Activated CD8-positive, alpha-beta T cell treated with anti-CD3 and anti-CD28 coated beads, Interleukin-2, amount 10 ng/mL, durations not matched to agents 7 days and 5 days (primary cell): ENCODE data around the gene PALM. TPM values are rescaled to one million over a fixed set of nuclear protein-coding genes. Genes with fewer than 3 reads are reported as not detected.
A peak's percentile ranks its signal among the peaks of the same experiment; 100 is the strongest.
"Not testable (repeated sequence)": the region's sequence is repeated elsewhere in the genome, so short reads cannot be mapped to it uniquely, and the experiment has no call there.

Source experiments
- ATAC-seq: fragments of 150-1000 bp; cut with Tn5 transposase; one replicate; pipeline ENCODE4 v1.10.0; 2021; ENCODE audit warnings: moderate library complexity
- CTCF ChIA-PET: fragments of 350-600 bp; sonication (Branson Sonifier 250); formaldehyde crosslinking; loops from one replicate; lab custom pipeline; 2021; ENCODE audit warnings: antibody characterized with exemption; lab: Charles Lee
- POLR2A ChIA-PET: fragments of 350-600 bp; sonication (Branson Sonifier 250); formaldehyde crosslinking; loops from one replicate; lab custom pipeline; 2021; ENCODE audit warnings: antibody characterized with exemption; lab: Charles Lee
- DNase-seq: peaks from one replicate; pipeline ENCODE4 v3.0.0-alpha.2; 2020
- H3K27ac Mint-ChIP-seq: one replicate; pipeline ENCODE4 v1.8.0; 2021; ENCODE audit warnings: mild to moderate bottlenecking, mixed read lengths
- H3K27me3 Mint-ChIP-seq: one replicate; pipeline ENCODE4 v1.8.0; 2021; ENCODE audit warnings: low read depth, mixed read lengths
- H3K36me3 Mint-ChIP-seq: one replicate; pipeline ENCODE4 v1.8.0; 2021; ENCODE audit warnings: low read depth, mixed read lengths
- H3K4me1 Mint-ChIP-seq: one replicate; pipeline ENCODE4 v1.8.0; 2021; ENCODE audit warnings: low read depth, mixed read lengths
- H3K4me3 Mint-ChIP-seq: one replicate; pipeline ENCODE4 v1.8.0; 2021; ENCODE audit warnings: mild to moderate bottlenecking, mixed read lengths
- H3K9me3 Mint-ChIP-seq: one replicate; pipeline ENCODE4 v1.8.0; 2022; ENCODE audit warnings: mixed read lengths; ENCODE audit not compliant: insufficient read depth
- total RNA-seq, 2 experiments: library from RNA; stranded (reverse); gene quantifications; one replicate each; pipeline ENCODE4 v1.2.3, GENCODE V29; 2021

The PALM gene
- total RNA-seq, 2 experiments from 2014 or later, result not detected

DNA sequence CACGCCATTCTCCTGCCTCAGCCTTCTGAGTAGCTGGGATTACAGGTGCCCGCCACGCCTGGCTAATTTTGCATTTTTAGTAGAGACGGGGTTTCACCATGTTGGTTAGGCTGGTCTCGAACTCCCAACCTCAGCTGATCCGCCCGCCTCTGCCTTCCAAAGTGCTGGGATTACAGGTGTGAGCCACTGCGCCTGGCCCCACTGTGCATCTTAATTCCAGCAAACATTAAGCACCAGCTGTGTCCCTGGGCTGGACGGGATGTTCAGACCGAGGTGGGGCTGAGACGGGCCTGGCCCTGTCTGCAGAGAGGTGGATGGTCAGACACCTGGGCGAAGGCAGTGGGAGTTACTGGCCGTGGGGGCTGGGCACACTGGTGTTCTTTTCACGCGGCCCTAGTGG lies 20.8 kb downstream of the PALM start:
- H3K27ac Mint-ChIP-seq, H3K4me3 Mint-ChIP-seq, H3K27me3 Mint-ChIP-seq, CTCF ChIA-PET, DNase-seq, H3K36me3 Mint-ChIP-seq, POLR2A ChIA-PET, ATAC-seq, H3K9me3 Mint-ChIP-seq: not testable (repeated sequence)
- peaks cover 16% of the 10 kb centered on the region for H3K4me1 Mint-ChIP-seq

DNA sequence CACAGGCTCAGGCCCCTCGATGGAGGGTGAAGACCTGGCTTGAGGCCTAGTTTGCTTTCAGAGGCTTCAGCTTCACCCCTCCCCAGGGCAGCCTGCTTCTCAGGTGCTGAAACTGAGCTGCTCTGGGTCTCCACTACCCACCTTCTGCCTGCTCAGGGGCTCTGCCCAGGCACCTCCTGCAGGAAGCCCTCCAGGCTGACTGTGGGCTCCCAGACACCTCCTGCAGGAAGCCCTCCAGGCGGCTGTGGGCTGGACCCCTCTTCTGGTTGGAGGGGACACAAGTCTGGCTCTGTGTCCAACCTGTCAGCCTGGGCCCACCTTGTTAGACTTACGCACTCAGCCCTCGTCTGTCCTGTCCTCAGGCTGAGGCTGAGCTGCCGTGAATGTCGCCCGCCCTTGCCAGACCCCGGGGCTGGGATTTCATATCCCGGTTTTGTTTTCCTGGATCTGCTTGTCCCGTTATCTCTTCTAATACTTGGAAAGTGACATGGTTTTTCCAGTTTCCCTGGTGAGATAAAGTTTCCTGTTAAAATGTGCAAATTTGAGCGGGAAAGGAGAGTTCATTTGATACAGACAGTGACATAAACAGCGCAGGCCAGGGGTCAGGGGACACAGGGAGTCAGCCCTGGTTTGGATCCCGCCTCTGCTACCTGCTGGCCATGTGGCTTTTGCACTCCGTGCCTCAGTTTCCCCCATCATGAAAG lies 21.4 kb downstream of the PALM start:
- CTCF ChIA-PET, result no interaction called here
- peaks cover 16% of the 10 kb centered on the region for H3K4me1 Mint-ChIP-seq

DNA sequence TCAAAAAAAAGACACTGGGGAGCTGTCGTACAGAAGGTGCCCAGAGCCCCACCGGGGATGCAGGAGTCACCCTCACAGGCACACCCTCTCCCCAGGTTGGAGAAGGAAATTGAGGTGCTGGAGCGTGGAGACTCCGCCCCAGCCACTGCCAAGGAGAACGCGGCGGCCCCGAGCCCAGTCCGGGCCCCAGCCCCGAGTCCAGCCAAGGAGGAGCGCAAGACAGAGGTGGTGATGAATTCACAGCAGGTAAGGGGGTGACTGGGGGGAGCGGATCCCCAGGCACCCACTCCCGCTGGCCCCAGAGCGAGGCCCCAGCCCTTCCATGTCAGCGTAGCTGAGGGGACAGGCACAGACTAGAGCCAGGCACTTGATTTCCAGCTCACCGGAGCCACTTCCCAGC lies 22.3 kb downstream of the PALM start:
- CTCF ChIA-PET, result no interaction called here
- Mint-ChIP-seq H3K27me3 (peaks cover 2% of the 10 kb centered on the region), H3K27ac (no peak overlapping the region)

More for the DNA sequence above, 21.4 kb downstream of the PALM start:
- no peaks in the 10 kb centered on the region for H3K9me3 Mint-ChIP-seq
- no peaks in the 10 kb centered on the region for H3K36me3 Mint-ChIP-seq
- DNase-seq, result no peak
- H3K27ac Mint-ChIP-seq, result no peak overlapping the region
- ATAC-seq, result no peak
- peaks cover 2% of the 10 kb centered on the region for H3K27me3 Mint-ChIP-seq
- H3K4me3 Mint-ChIP-seq, result no peak overlapping the region
- POLR2A ChIA-PET, result no interaction called here

DNA sequence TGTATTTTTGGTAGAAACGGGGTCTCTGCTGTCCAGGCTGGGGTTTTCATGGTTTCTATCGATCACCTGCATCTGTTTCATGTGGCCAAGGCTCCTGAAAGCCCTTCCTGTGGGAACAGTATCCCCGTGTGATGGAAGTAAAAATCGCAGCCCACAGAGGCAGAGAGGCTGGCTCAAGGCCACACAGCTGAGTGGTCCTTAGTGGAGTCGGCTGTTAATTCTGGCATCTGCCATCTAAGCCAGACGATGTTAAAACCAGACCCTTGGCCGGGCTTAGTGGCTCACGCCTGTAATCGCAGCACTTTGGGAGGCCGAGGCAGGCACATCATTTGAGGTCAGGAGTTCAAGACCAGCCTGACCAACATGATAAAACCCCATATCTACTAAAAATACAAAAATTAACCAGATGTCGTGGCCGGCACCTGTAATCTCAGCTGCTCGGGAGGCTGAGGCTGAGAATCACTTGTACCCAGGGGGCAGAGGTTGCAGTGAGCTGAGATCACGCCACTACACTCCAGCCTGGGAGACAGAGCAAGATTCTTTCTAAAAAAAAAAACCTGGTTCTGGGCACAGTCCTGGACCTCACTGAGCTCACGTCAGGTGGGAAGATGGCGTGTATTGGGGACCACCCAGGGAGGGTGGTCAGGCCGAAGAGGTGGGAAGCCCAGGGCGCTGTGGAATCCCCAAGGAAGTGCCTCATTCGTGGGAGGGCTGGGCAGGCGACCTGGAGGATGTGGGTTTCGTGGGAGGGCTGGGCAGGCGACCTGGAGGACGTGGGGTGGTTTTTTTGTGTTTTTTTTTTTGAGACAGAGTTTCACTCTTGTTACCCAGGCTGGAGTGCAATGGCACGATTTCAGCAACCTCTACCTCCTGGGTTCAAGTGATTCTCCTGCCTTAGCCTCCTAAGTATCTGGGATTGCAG lies 23.7 kb downstream of the PALM start:
- Mint-ChIP-seq H3K36me3 (no peaks in the 10 kb centered on the region), H3K27me3 (peaks cover 2% of the 10 kb centered on the region), H3K4me1 (peaks cover 16% of the 10 kb centered on the region), H3K9me3 (no peaks in the 10 kb centered on the region), H3K4me3 (no peak overlapping the region), H3K27ac (no peak overlapping the region)
- ATAC-seq, result no peak
- no peak for DNase-seq
- ChIA-PET CTCF (interaction anchor here (1.2 kb wide), 1 partner anchor 23 kb away, joined by 3 read pairs; no protein-coding TSS in a partner anchor), POLR2A (no interaction called here)

More for the DNA sequence above, 22.3 kb downstream of the PALM start:
- DNase-seq, result no peak
- no peak for ATAC-seq
- Mint-ChIP-seq H3K4me1 (peaks cover 16% of the 10 kb centered on the region), H3K4me3 (no peak overlapping the region), H3K36me3 (no peaks in the 10 kb centered on the region), H3K9me3 (no peaks in the 10 kb centered on the region)
- POLR2A ChIA-PET, result no interaction called here

DNA sequence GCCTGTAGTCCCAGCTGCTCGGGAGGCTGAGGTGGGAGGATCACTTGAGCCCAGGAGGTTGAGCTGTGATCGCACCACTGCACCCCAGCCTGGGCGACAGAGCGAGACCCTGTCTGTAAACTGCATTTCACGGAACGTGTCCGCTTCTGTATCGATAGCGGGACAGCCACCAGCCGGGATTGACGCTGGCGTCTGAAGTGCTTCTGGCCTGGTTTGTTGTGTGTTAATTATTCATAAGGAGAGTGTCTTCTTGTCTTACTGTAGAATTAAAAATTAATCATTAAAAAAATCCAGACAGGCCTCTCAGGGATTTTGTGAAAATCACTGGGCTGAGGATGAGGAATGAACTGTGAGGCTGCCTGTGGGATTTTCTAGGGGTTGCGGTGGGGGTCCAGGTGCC lies 26.0 kb downstream of the PALM start:
- ChIA-PET CTCF (interaction anchor here (0.6 to 1.4 kb wide), 12 partner anchors 11 to 228 kb away, joined by 3 to 14 read pairs (median 4); partner anchors contain the start of gene RNF126), POLR2A (interaction anchor here (0.6 to 1.0 kb wide), 3 partner anchors 42 to 151 kb away, joined by 3 to 7 read pairs (median 3); no protein-coding TSS in a partner anchor)
- no peak for DNase-seq
- no peak overlapping the region for H3K27ac Mint-ChIP-seq
- no peaks in the 10 kb centered on the region for H3K36me3 Mint-ChIP-seq
- H3K4me3 Mint-ChIP-seq, result no peak overlapping the region
- peaks cover 16% of the 10 kb centered on the region for H3K4me1 Mint-ChIP-seq
- H3K27me3 Mint-ChIP-seq, result peaks cover 2% of the 10 kb centered on the region
- H3K9me3 Mint-ChIP-seq, result no peaks in the 10 kb centered on the region
- ATAC-seq, result no peak

DNA sequence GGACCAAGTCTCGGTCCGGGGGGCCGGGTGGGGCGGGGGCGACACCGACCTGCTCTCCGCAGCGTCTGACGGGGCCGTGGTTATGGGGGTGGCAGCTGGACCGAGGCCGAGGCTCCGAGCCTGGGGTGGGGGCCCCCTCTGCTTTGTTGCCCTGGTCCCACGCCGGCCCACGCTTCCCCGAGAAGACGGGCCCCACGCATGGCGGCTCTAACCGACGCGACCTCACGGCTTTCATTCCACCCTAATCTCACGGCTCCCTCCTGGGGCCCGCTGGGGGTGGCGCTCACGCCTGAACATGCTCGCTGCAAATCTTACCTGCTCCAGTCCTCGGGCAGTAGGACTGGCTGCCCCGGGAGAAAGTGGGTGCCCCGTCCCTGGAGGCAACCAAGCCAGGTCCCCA lies 27.4 kb downstream of the PALM start:
- CTCF ChIA-PET, result no interaction called here
- Mint-ChIP-seq H3K27ac (no peak overlapping the region), H3K27me3 (peaks cover 2% of the 10 kb centered on the region), H3K36me3 (no peaks in the 10 kb centered on the region), H3K4me1 (peaks cover 16% of the 10 kb centered on the region), H3K9me3 (no peaks in the 10 kb centered on the region), H3K4me3 (no peak overlapping the region)
- ATAC-seq (no peak), DNase-seq (no peak)
- POLR2A ChIA-PET, result no interaction called here

DNA sequence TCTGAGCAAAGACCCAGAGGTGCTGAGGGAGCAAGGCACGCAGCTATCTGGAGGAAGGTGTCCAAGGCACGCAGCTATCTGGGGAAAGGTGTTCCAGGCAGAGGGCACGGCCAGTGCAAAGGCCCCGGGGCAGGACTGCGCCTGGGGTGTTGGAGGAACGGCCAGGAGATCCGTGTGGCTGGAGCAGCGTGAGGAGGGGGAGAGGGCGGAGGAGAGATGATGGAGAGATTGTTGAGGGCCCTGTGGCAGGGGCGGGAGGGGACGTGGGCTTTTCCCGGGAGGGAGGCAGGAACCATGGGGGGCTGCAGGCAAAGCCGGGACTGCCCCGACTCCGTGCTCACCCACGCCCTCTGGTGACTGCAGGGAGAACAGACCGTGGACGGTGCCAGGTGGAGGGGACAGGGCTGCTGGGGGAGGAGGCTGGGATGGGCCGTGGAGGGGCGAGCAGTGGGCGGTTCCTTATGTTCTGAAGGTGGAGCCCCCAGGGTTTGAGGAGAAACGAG lies 28.9 kb downstream of the PALM start:
- H3K27me3 Mint-ChIP-seq, result peaks cover 2% of the 10 kb centered on the region
- H3K36me3 Mint-ChIP-seq, result no peaks in the 10 kb centered on the region
- peaks cover 11% of the 10 kb centered on the region for H3K4me1 Mint-ChIP-seq
- no peaks in the 10 kb centered on the region for H3K9me3 Mint-ChIP-seq
- H3K27ac Mint-ChIP-seq, result no peak overlapping the region
- ATAC-seq (peak; percentile 59), DNase-seq (peak; percentile 65)
- H3K4me3 Mint-ChIP-seq, result no peak overlapping the region
- POLR2A ChIA-PET, result no interaction called here
- CTCF ChIA-PET, result interaction anchor here (0.8 kb wide), 1 partner anchor 74 kb away, joined by 3 read pairs; the partner anchor contains the start of gene RNF126

DNA sequence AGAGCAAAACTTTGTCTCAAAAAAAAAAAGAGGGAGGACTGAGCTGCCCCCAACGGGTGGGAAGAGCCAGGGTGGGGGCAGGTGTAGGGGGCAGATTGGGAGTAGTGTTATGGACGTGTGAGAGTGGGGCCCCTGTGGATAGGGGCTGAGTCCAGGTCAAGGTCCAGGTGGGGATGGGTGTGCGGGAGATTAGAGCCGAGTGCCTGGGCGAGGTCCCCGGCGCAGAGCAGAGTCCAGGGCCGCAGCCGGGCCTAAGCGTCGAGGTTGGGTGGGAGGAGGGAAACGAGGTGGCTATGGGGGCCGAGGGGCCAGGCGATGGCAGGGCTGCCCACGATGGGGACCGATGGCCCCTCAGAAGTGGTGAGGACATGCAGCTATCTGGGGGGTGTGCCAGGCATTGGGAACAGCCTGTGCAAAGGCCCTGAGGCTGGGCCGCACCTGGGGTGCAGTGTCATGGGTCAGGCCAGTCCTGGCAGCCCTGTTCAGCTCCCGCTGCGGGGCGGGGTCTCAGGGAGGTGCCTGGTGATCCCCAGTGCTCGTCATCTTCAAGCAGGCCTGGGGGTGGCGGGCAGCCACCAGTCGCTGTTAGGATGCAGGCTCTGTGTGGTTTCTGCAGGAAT lies 29.9 kb downstream of the PALM start:
- H3K4me1 Mint-ChIP-seq, result peaks cover 4% of the 10 kb centered on the region
- no peak overlapping the region for H3K4me3 Mint-ChIP-seq
- no peak for DNase-seq
- no peaks in the 10 kb centered on the region for H3K36me3 Mint-ChIP-seq
- no peaks in the 10 kb centered on the region for H3K9me3 Mint-ChIP-seq
- ChIA-PET POLR2A (no interaction called here), CTCF (no interaction called here)
- H3K27ac Mint-ChIP-seq, result no peak overlapping the region
- ATAC-seq, result no peak
- peaks cover 2% of the 10 kb centered on the region for H3K27me3 Mint-ChIP-seq

DNA sequence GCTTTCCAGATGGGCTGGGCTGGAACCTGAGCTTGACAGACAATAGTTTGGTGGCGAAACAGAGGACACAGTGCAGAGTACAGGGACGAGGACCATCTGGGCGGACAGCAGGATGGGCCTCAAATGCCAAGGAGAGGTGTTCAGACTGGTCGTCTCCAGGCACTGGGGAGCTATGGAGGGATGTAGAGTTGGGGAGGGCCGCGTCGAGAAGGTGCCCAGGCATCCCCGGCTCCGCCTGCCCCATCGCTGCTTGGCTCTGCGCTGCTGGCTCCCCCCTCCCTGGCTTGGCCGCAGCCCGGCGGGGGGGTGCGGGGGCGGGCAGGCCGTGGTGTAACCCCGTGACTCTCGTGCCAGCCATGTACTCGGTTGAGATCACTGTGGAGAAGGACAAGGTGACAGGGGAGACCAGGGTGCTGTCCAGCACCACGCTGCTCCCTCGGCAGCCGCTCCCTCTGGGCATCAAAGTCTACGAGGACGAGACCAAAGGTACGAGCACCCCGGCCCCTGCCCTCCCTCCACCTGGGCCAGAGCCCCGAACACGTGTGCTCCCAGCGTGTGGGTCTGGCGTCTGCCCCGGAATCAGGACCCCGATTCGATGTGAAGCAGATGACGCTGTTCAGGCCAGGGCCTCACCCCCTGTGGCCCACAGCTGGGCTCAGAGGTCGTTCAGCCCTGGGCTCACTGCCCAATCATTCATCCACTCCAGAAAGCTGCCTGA lies 31.4 kb downstream of the PALM start:
- Mint-ChIP-seq H3K27ac (no peak overlapping the region), H3K4me1 (no peaks in the 10 kb centered on the region), H3K9me3 (no peaks in the 10 kb centered on the region), H3K36me3 (no peaks in the 10 kb centered on the region), H3K4me3 (no peak overlapping the region), H3K27me3 (no peaks in the 10 kb centered on the region)
- DNase-seq (no peak), ATAC-seq (no peak)
- CTCF ChIA-PET, result interaction anchor here (0.7 to 0.9 kb wide), 2 partner anchors 60 to 83 kb away, joined by 3 to 4 read pairs; no protein-coding TSS in a partner anchor
- POLR2A ChIA-PET, result interaction anchor here (1.1 kb wide), 1 partner anchor 21 kb away, joined by 4 read pairs; no protein-coding TSS in a partner anchor

DNA sequence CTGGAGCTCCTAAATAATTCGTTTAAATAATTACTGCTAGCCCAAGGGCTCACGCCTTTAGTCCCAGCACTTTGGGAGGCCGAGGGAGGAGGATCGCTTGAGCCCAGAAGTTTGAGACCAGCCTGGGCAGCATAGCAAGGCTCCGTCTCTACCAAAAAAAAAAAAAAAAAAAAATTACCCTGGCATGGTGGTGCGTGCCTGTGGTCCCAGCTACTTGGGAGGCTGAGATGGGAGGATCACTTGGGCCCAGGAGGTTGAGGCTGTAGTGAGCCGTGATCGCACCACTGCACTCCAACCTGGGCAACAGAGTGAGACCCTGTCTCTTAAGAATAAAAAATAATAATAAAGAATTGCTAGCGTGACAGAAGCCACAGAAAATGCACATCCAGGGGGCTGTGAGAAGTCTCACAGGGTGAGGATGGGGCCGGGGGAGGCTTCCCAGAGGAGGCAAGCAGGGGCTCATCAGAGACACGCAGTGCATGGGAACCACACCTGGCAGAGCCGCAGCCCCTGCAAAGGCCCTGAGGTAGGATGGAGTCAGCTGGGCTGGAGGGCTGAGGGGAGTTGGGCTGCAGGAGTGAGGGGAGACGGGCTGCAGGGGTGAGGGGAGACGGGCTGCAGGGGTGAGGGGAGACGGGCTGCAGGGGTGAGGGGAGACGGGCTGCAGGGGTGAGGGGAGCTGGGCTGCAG lies 32.2 kb downstream of the PALM start:
- H3K4me3 Mint-ChIP-seq, ATAC-seq, H3K27ac Mint-ChIP-seq, DNase-seq, H3K4me1 Mint-ChIP-seq, H3K36me3 Mint-ChIP-seq, H3K9me3 Mint-ChIP-seq, POLR2A ChIA-PET, H3K27me3 Mint-ChIP-seq: not testable (repeated sequence)
- CTCF ChIA-PET, result interaction anchor here (0.7 kb wide), 1 partner anchor 83 kb away, joined by 4 read pairs; no protein-coding TSS in a partner anchor
